Stimulated activated CD8-positive, alpha-beta memory T cell treated with anti-CD3 and anti-CD28 coated beads, Interleukin-12 subunit alpha, Interleukin-12 subunit beta, amount 100 ng/mL, for 1 hour (primary cell): ENCODE results near the gene ZFP92.

Experiments used
- DNase-seq: peaks from one replicate; pipeline ENCODE4 v3.0.0-alpha.2; 2020; ENCODE audit warnings: low read depth

Gene ZFP92

GRCh38 chrX:153439977-153440376, 28.7 kb downstream of the ZFP92 start:
- DNase-seq: no peak

GRCh38 chrX:153440556-153441135, 29.4 kb downstream of the ZFP92 start:
- DNase-seq: no peak

GRCh38 chrX:153441296-153441695, 30.0 kb downstream of the ZFP92 start:
- DNase-seq: no peak

- no peak for DNase-seq
These were observed 30.7 kb downstream of the ZFP92 start for GRCh38 chrX:153441981-153442380.

- no peak for DNase-seq
These were observed 31.2 kb downstream of the ZFP92 start for GRCh38 chrX:153442463-153442862.

- DNase-seq: no peak
These were observed 32.4 kb downstream of the ZFP92 start for GRCh38 chrX:153443476-153444332.

GRCh38 chrX:153444333-153445011, 33.2 kb downstream of the ZFP92 start:
- DNase-seq: no peak

GRCh38 chrX:153445106-153445855, 34.0 kb downstream of the ZFP92 start:
- DNase-seq: no peak

GRCh38 chrX:153445856-153446635, 34.8 kb downstream of the ZFP92 start, which contains the start of gene TREX2:
Gene TREX2, minus strand, starts transcription at chrX:153446056. Its CDS starts 626 bp downstream, at chrX:153445430.
- DNase-seq: no peak

- no peak for DNase-seq
These were observed 35.3 kb downstream of the ZFP92 start for GRCh38 chrX:153446636-153446936.

GRCh38 chrX:153446950-153447580, 35.8 kb downstream of the ZFP92 start:
- DNase-seq: no peak

- DNase-seq: no peak
These were observed 36.3 kb downstream of the ZFP92 start for GRCh38 chrX:153447581-153447960.

- DNase-seq: no peak
These were observed 37.5 kb downstream of the ZFP92 start for GRCh38 chrX:153448556-153449367.

GRCh38 chrX:153449368-153450113, 38.3 kb downstream of the ZFP92 start:
- no peak for DNase-seq

- no peak for DNase-seq
These were observed 39.1 kb downstream of the ZFP92 start for GRCh38 chrX:153450114-153450948.

GRCh38 chrX:153450949-153451277, 39.6 kb downstream of the ZFP92 start:
- DNase-seq: no peak

- DNase-seq: no peak
These were observed 43.8 kb downstream of the ZFP92 start for GRCh38 chrX:153454901-153455550.

- DNase-seq: no peak
These were observed 44.3 kb downstream of the ZFP92 start for GRCh38 chrX:153455571-153455970.
